SU-DHL-6 (cell line): Measurements from ENCODE around the gene NUP210.

ENCODE experiments used
- H2AFZ ChIP-seq: fragments of 200-600 bp; sonication (generic); 2 replicates; pipeline ENCODE4 v1.6.1; 2014; ENCODE audit warnings: low read depth, mild to moderate bottlenecking, moderate library complexity, mixed read lengths, antibody characterized with exemption, low read length; ENCODE audit not compliant: severe bottlenecking
- H3F3A ChIP-seq: fragments of 200-600 bp; shearing (Covaris generic); 2 replicates; pipeline ENCODE4 v1.6.0; 2016; ENCODE audit warnings: antibody characterized with exemption, mild to moderate bottlenecking; ENCODE audit not compliant: insufficient read depth
- H3K27ac ChIP-seq: fragments of 200-600 bp; sonication (generic); 2 replicates; pipeline ENCODE4 v1.5.1; 2016; ENCODE audit warnings: low read depth, mild to moderate bottlenecking, low read length, moderate library complexity, mixed read lengths
- H3K27me3 ChIP-seq: fragments of 200-600 bp; sonication (generic), shearing (Covaris generic); 2 replicates; pipeline ENCODE4 v1.6.0; 2014; ENCODE audit warnings: mild to moderate bottlenecking, low read length
- H3K36me3 ChIP-seq: fragments of 200-600 bp; sonication (generic); 2 replicates; pipeline ENCODE4 v1.6.1; 2014; ENCODE audit warnings: mild to moderate bottlenecking, low read length, mixed read lengths
- H3K4me2 ChIP-seq: fragments of 300-600, 200-600 bp; shearing (Covaris generic), sonication (generic); 2 replicates; pipeline ENCODE4 v1.6.0; 2014; ENCODE audit warnings: low read length, low read depth, mild to moderate bottlenecking; ENCODE audit not compliant: poor library complexity, severe bottlenecking
- H3K4me3 ChIP-seq: fragments of 200-600 bp; sonication (generic); 2 replicates; pipeline ENCODE4 v1.5.1; 2014; ENCODE audit warnings: antibody characterized with exemption, low read length, mild to moderate bottlenecking, mixed read lengths; ENCODE audit not compliant: insufficient read depth, poor library complexity, severe bottlenecking
- H3K79me2 ChIP-seq: fragments of 200-600 bp; sonication (generic); 2 replicates; pipeline ENCODE4 v1.6.1; 2014; ENCODE audit warnings: mild to moderate bottlenecking, low read length, moderate library complexity; ENCODE audit not compliant: insufficient read depth
- H3K9ac ChIP-seq: fragments of 200-600 bp; sonication (generic); 2 replicates; pipeline ENCODE4 v1.7.0; 2014; ENCODE audit warnings: mild to moderate bottlenecking, low read length
- H3K9me2 ChIP-seq: fragments of 200-600 bp; sonication (generic); replicated peaks from 2 replicates; pipeline ENCODE4 v1.6.1; 2014; ENCODE audit warnings: low read length; ENCODE audit not compliant: insufficient read depth
- H3K9me3 ChIP-seq: fragments of 200-600 bp; sonication (generic); 2 replicates; pipeline ENCODE4 v1.6.1; 2014; ENCODE audit warnings: low read length, mixed read lengths; ENCODE audit not compliant: insufficient read depth
- H4K20me1 ChIP-seq: fragments of 200-600 bp; sonication (generic); 2 replicates; pipeline ENCODE4 v1.6.1; 2014; ENCODE audit warnings: low read depth, mild to moderate bottlenecking, antibody characterized with exemption, low read length, moderate library complexity, mixed read lengths
- CTCF ChIP-seq: fragments of 200-600 bp; sonication (generic); IDR thresholded peaks from one replicate; pipeline ENCODE4 v1.5.1; 2017; ENCODE audit warnings: antibody characterized with exemption, mild to moderate bottlenecking, low read length, moderate library complexity; ENCODE audit not compliant: insufficient read depth, poor library complexity, severe bottlenecking
- EZH2phosphoT487 ChIP-seq: fragments of 200-600 bp; sonication (generic), shearing (Covaris generic); conservative IDR thresholded peaks from 2 replicates; pipeline ENCODE4 v1.6.1; 2018; ENCODE audit warnings: mild to moderate bottlenecking, antibody characterized with exemption, low read length, moderate library complexity, mixed read lengths

NUP210 gene

GRCh38 chr3:13424865-13425617 lies 4.9 kb upstream of the NUP210 start:
- Histone ChIP-seq H3K9me2 (no peaks in the 10 kb centered on the region), H2AFZ (no peak overlapping the region), H3K36me3 (no peaks in the 10 kb centered on the region)

GRCh38 chr3:13424141-13424844 lies 4.2 kb upstream of the NUP210 start:
- Histone ChIP-seq H3K4me3 (no peak overlapping the region), H3K27me3 (no peaks in the 10 kb centered on the region), H3K79me2 (peaks cover 4% of the 10 kb centered on the region), H3K9me3 (no peaks in the 10 kb centered on the region), H3K4me2 (no peak overlapping the region), H3K9ac (no peak overlapping the region), H4K20me1 (no peaks in the 10 kb centered on the region), H2AFZ (no peak overlapping the region), H3F3A (peaks cover 12% of the 10 kb centered on the region; the same call in 1 of the 2 replicates), H3K36me3 (no peaks in the 10 kb centered on the region), H3K27ac (no peak overlapping the region), H3K9me2 (no peaks in the 10 kb centered on the region)
- TF ChIP-seq CTCF (no peak), EZH2phosphoT487 (no peak)

More at GRCh38 chr3:13424865-13425617, 4.9 kb upstream of the NUP210 start:
- Histone ChIP-seq H3K9ac (no peak overlapping the region), H3K9me3 (no peaks in the 10 kb centered on the region), H3F3A (peaks cover 12% of the 10 kb centered on the region; the same call in 1 of the 2 replicates), H3K4me2 (no peak overlapping the region), H4K20me1 (no peaks in the 10 kb centered on the region), H3K27ac (no peak overlapping the region), H3K79me2 (no peaks in the 10 kb centered on the region), H3K4me3 (no peak overlapping the region), H3K27me3 (no peaks in the 10 kb centered on the region)
- no peak for TF ChIP-seq EZH2phosphoT487
- no peak for TF ChIP-seq CTCF

GRCh38 chr3:13420831-13421765 lies 976 bp upstream of the NUP210 start:
- Histone ChIP-seq H3F3A (peaks cover 40% of the 10 kb centered on the region), H3K9me2 (no peaks in the 10 kb centered on the region), H4K20me1 (0 out of 2 replicates have a peak, but pooled peaks cover 13% of the 10 kb centered on the region), H3K4me3 (peak overlapping the region; percentile 46), H3K27ac (peak overlapping the region; percentile 91), H3K79me2 (peaks cover 36% of the 10 kb centered on the region), H3K36me3 (0 out of 2 replicates have a peak, but pooled peaks cover 8% of the 10 kb centered on the region), H2AFZ (peak overlapping the region; percentile 49), H3K9me3 (no peaks in the 10 kb centered on the region), H3K27me3 (no peaks in the 10 kb centered on the region), H3K4me2 (peak overlapping the region; percentile 62), H3K9ac (peak overlapping the region; percentile 98)
- no peak for TF ChIP-seq EZH2phosphoT487
- TF ChIP-seq CTCF, result no peak
